Right lobe of liver (tissue), 6 donors: ENCODE data around the gene NELFB. TPM values are rescaled to one million over a fixed set of nuclear protein-coding genes. Genes with fewer than 3 reads are reported as not detected.
A peak's percentile ranks its signal among the peaks of the same experiment; 100 is the strongest.

Experiments
- ATAC-seq, 4 donors: fragments of 200-7000 bp; cut with Tn5 transposase; one replicate each; pipeline ENCODE4 v1.9.1; 2020; ENCODE audit warnings: mild to moderate bottlenecking in 4 of 4, moderate library complexity in 4 of 4
- DNase-seq, 3 donors: peaks; one replicate each; pipeline ENCODE4 v3.0.0-alpha.2; 2020
- H3K27ac ChIP-seq, 3 donors: fragments of 200-600 bp; one replicate each; pipeline ENCODE4 v1.8.0; 2022
- H3K27me3 ChIP-seq, 2 donors: fragments of 200-600 bp; one replicate each; pipeline ENCODE4 v1.8.0; 2022
- H3K36me3 ChIP-seq, 4 donors: fragments of 200-600 bp; sonication (generic) in 1 of 4; one replicate each; pipeline versions ENCODE4 v1.5.1 to v1.8.0; 2017 to 2022; ENCODE audit warnings: control low read depth in 1 of 4
- H3K4me1 ChIP-seq, 4 donors: fragments of 200-600 bp; sonication (generic) in 1 of 4; one replicate each; pipeline versions ENCODE4 v1.5.1 to v1.8.0; 2017 to 2022; ENCODE audit warnings: control low read depth in 1 of 4
- H3K4me3 ChIP-seq, 3 donors: fragments of 200-600 bp; one replicate each; pipeline ENCODE4 v1.8.0; 2022
- H3K9me3 ChIP-seq, 4 donors: fragments of 200-600 bp; sonication (generic) in 1 of 4; one replicate each; pipeline versions ENCODE4 v1.5.1 to v1.8.0; 2017 to 2022; ENCODE audit warnings: control low read depth in 1 of 4
- POLR2A ChIP-seq: fragments of 450-650 bp; IDR thresholded peaks from one replicate; pipeline ENCODE4 v1.6.1; 2017; ENCODE audit warnings: antibody characterized with exemption, mild to moderate bottlenecking
- WGBS: methylation state at CpG from one replicate; pipeline ENCODE4 v1.1.6; 2018; ENCODE audit warnings: low coverage, low lambda C conversion rate; ENCODE audit not compliant: insufficient coverage; ENCODE audit errors: missing lambda C conversion rate; 5-methylcytosine and 5-hydroxymethylcytosine counted together
- intact Hi-C, 2 donors: fragments of 100-400 bp; cut with DNase I; formaldehyde crosslinking; loops; one replicate each; pipeline versions ENCODE4 v1.11.2 to v1.14.1; 2022
- total RNA-seq, 6 experiments: library from RNA; depleted of rRNA in 2 of 6; stranded (reverse); fragments of >200 nt in 2 of 6; fragmentation: NEBNext Ultra II Directional in 3 of 6; extraction: Animal tissue kit (Norgen Biotek cat#: 25700) in 3 of 6; gene quantifications; one replicate each; pipeline versions ENCODE4 v1.1.0 to v1.2.4, GENCODE V29; 2016 to 2023
- TF ChIP-seq, protein P1 (sequence below), 4 donors: fragments of 200-600 bp in 3 of 4; fragments of 450-650 bp in 1 of 4; IDR thresholded peaks; one replicate each; pipeline versions ENCODE4 v1.5.1 to v1.8.0; 2016 to 2022; ENCODE audit warnings: antibody characterized with exemption in 4 of 4, mild to moderate bottlenecking in 2 of 4
- donor health status: DM: no; HTN: yes; CAD: no.
- donor health status: DM: no; HTN: no; CAD: no.
- donor health status: DM: no; HTN: no; CAD: no.
- donor health status: DM: no; HTN: yes; CAD: no.
- donor health status: DM: no; HTN: yes; CAD: no.

The NELFB gene
- total RNA-seq, 6 experiments from 2014 or later = 15.6 to 21.6 (median 20.1) TPM

DNA sequence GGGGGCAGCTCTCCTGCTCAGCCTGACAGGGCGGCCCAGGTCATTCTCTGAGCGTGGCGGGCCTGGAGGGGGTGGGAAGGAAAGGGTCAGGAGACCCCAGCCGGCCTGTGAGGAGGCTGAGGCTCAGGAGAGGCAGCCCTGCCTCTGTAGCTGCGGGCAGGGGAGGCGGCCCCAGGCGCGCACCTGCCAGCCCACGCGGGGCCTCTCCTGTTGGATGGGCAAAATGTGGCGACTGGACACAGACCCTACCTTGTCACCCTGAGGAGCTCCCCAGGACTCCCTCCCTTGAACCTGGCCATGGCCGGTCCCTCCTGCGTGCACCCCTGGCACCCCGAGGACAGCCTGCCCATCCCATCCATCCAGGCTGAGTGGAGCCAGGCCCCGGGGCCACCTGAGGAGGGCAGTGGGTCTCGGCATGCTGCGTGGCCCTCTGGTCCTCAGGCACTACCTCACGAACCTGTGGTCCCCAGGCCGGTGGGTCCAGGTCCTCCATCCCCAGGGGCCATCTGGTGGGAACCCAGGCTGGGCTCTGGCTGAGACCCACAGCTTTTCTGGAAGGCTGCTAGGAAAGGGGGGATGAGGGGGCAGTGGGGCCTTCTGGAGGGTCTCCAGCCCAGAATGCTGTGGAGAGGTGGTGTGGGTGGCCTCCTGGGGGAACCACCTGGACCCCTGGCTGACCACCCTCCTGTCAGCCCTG, 62.0 kb downstream of the NELFB start:
- Histone ChIP-seq H3K27ac (no peak overlapping the region), H3K36me3 (no peaks in the 10 kb centered on the region), H3K4me3 (no peak overlapping the region), H3K27me3 (no peaks in the 10 kb centered on the region), H3K4me1 (peaks cover 0 to 4% (median 0%) of the 10 kb centered on the region in 4 donors), H3K9me3 (no peaks in the 10 kb centered on the region)
- WGBS = no CpG with 5 or more reads among the region's 19 CpGs
- no peak for ATAC-seq
- peak in 1 of 3 donors; percentile 50 for DNase-seq
- intact Hi-C loops = no loop called here
- TF ChIP-seq, protein P1, sequence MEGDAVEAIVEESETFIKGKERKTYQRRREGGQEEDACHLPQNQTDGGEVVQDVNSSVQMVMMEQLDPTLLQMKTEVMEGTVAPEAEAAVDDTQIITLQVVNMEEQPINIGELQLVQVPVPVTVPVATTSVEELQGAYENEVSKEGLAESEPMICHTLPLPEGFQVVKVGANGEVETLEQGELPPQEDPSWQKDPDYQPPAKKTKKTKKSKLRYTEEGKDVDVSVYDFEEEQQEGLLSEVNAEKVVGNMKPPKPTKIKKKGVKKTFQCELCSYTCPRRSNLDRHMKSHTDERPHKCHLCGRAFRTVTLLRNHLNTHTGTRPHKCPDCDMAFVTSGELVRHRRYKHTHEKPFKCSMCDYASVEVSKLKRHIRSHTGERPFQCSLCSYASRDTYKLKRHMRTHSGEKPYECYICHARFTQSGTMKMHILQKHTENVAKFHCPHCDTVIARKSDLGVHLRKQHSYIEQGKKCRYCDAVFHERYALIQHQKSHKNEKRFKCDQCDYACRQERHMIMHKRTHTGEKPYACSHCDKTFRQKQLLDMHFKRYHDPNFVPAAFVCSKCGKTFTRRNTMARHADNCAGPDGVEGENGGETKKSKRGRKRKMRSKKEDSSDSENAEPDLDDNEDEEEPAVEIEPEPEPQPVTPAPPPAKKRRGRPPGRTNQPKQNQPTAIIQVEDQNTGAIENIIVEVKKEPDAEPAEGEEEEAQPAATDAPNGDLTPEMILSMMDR (IDR thresholded peaks at IDR 0.05) = no peak
- no peak for TF ChIP-seq POLR2A

DNA sequence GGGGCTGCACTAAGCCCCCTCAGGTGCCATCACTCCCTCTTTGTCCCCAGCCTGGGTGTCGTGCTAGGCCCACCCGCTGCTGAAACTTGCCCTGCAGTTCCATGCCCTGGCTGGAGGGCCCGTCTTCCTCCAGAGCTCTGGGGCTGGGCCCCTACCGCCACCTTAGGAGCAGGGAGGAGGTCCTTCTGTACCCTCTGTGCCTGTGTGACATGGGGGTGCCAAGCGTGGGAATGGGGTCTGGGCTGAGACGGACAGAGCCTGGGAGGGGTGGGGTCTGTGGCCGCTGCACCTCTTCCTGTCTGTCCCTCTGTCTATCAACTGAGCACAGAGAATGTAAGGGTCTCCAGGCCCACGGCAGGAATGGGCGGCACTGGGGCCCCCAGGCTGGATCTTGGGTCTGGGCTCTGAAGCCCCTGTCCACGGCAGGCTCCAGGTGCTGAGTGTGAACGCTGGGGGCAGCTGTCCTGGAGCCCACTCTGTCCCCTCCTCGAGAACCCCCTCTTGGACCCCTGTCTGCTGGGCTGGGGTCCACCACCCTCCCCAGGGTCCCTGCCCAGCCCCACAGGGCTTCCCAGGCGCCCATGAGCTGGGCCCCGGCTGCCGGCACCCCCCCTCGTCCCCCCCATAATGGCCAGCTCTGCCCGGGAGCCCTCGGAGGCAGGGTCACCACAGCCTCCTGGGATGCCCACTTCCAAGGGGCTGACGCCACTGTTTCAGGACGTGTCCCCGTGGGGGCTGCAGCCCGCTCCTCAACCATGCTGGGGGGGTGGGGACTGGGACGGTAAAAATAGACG, 62.8 kb downstream of the NELFB start:
- Histone ChIP-seq H3K4me1 (peaks cover 0 to 4% (median 0%) of the 10 kb centered on the region in 4 donors), H3K9me3 (no peaks in the 10 kb centered on the region), H3K27me3 (no peaks in the 10 kb centered on the region), H3K36me3 (no peaks in the 10 kb centered on the region), H3K27ac (no peak overlapping the region), H3K4me3 (no peak overlapping the region)
- ATAC-seq (no peak), DNase-seq (peak in 1 of 3 donors; percentile 52)
- TF ChIP-seq, protein P1 (IDR thresholded peaks at IDR 0.05) = no peak
- TF ChIP-seq POLR2A = no peak
- intact Hi-C loops = no loop called here
- WGBS = 100% methylated on average over 1 of the region's 24 CpGs

DNA sequence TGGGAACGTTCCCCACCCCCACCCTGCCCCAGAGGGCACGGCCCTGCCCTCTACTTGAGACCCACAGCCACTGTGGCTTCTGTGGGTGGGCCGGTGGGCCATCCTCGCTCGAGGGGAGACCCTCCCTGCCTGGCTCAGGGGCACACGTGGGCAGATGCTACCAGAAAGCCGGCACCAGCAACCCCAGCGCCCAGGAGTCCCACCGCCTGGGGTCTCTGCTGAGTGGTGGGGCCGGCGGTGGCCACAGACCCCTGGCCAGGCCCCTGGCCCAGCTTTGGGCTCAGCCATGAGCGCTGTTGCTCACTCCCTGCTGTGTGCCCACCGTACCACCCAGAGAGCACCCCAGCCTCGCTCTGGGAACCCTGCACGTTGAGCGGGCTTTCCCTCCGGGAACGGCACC, 63.5 kb downstream of the NELFB start:
- 90% methylated on average over 2 of the region's 18 CpGs for WGBS
- intact Hi-C loops = no loop called here
- no peak for TF ChIP-seq POLR2A
- TF ChIP-seq, protein P1 (IDR thresholded peaks at IDR 0.05) = no peak
- no peak for ATAC-seq
- no peaks in the 10 kb centered on the region for H3K36me3 ChIP-seq
- H3K27ac ChIP-seq = peak overlapping the region in 1 of 3 donors; percentile 16
- no peaks in the 10 kb centered on the region for H3K9me3 ChIP-seq
- no peak overlapping the region for H3K4me3 ChIP-seq
- DNase-seq = peak in 1 of 3 donors; percentile 28
- H3K27me3 ChIP-seq = no peaks in the 10 kb centered on the region
- H3K4me1 ChIP-seq = peaks cover 0 to 4% (median 0%) of the 10 kb centered on the region in 4 donors

DNA sequence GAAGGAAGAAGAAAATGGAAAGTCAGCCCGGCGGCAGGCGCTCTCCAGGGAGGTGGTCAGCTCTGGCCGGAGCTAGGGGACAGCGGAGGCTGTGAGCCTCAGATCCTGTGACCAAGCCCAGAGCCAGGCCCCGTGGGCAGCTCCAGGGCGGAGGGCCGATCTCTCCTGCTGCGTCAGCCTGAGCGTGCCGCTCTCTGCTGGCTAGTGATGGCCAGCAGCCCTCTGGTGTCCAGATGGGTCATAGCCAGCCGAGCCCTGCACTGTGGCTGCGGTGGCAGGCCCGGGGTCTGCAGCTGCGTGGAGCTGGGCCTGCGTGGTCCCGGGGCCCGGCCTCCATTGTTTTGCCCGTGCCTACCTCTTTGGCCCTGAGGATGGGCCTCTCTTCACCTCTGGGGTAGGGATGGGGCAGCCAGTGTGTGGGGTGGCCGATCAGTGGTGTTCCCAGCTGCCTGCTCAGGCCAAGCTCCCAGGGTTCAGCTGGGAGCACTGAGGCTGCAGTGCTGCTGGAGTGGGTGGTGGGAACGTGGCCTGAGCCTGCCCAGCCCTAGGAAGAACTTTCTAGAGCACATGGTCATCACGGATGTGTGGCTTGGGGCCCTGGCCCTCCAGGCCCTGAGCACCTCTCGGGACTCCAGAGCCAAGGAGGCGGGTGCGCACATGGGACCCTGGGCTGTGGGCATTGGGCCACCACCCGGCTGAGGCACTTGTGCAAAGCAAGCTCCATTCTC, 64.0 kb downstream of the NELFB start:
- Histone ChIP-seq H3K9me3 (no peaks in the 10 kb centered on the region), H3K4me1 (peaks cover 0 to 4% (median 0%) of the 10 kb centered on the region in 4 donors), H3K4me3 (no peak overlapping the region), H3K27me3 (no peaks in the 10 kb centered on the region), H3K27ac (peak overlapping the region in 1 of 3 donors; percentile 16), H3K36me3 (no peaks in the 10 kb centered on the region)
- 72% methylated on average over 4 of the region's 26 CpGs for WGBS
- TF ChIP-seq, protein P1 (IDR thresholded peaks at IDR 0.05) = peak in 1 of 4 donors; percentile 27
- no peak for TF ChIP-seq POLR2A
- DNase-seq (peak in 2 of 3 donors; percentile 60 to 61), ATAC-seq (peak; percentile 56 to 65 (median 60))
- intact Hi-C loops = no loop called here
